SU-DHL-6 (cell line): ENCODE measurements around the gene CCDC137.
"Not testable (repeated sequence)": the region's sequence is repeated elsewhere in the genome, so short reads cannot be mapped to it uniquely, and the experiment has no call there.

Source experiments
- H2AFZ ChIP-seq: fragments of 200-600 bp; sonication (generic); 2 replicates; pipeline ENCODE4 v1.6.1; 2014; ENCODE audit warnings: low read depth, mild to moderate bottlenecking, moderate library complexity, mixed read lengths, antibody characterized with exemption, low read length; ENCODE audit not compliant: severe bottlenecking
- H3F3A ChIP-seq: fragments of 200-600 bp; shearing (Covaris generic); 2 replicates; pipeline ENCODE4 v1.6.0; 2016; ENCODE audit warnings: antibody characterized with exemption, mild to moderate bottlenecking; ENCODE audit not compliant: insufficient read depth
- H3K27ac ChIP-seq: fragments of 200-600 bp; sonication (generic); 2 replicates; pipeline ENCODE4 v1.5.1; 2016; ENCODE audit warnings: low read depth, mild to moderate bottlenecking, low read length, moderate library complexity, mixed read lengths
- H3K27me3 ChIP-seq: fragments of 200-600 bp; sonication (generic), shearing (Covaris generic); 2 replicates; pipeline ENCODE4 v1.6.0; 2014; ENCODE audit warnings: mild to moderate bottlenecking, low read length
- H3K36me3 ChIP-seq: fragments of 200-600 bp; sonication (generic); 2 replicates; pipeline ENCODE4 v1.6.1; 2014; ENCODE audit warnings: mild to moderate bottlenecking, low read length, mixed read lengths
- H3K4me2 ChIP-seq: fragments of 300-600, 200-600 bp; shearing (Covaris generic), sonication (generic); 2 replicates; pipeline ENCODE4 v1.6.0; 2014; ENCODE audit warnings: low read length, low read depth, mild to moderate bottlenecking; ENCODE audit not compliant: poor library complexity, severe bottlenecking
- H3K4me3 ChIP-seq: fragments of 200-600 bp; sonication (generic); 2 replicates; pipeline ENCODE4 v1.5.1; 2014; ENCODE audit warnings: antibody characterized with exemption, low read length, mild to moderate bottlenecking, mixed read lengths; ENCODE audit not compliant: insufficient read depth, poor library complexity, severe bottlenecking
- H3K79me2 ChIP-seq: fragments of 200-600 bp; sonication (generic); 2 replicates; pipeline ENCODE4 v1.6.1; 2014; ENCODE audit warnings: mild to moderate bottlenecking, low read length, moderate library complexity; ENCODE audit not compliant: insufficient read depth
- H3K9ac ChIP-seq: fragments of 200-600 bp; sonication (generic); 2 replicates; pipeline ENCODE4 v1.7.0; 2014; ENCODE audit warnings: mild to moderate bottlenecking, low read length
- H3K9me2 ChIP-seq: fragments of 200-600 bp; sonication (generic); replicated peaks from 2 replicates; pipeline ENCODE4 v1.6.1; 2014; ENCODE audit warnings: low read length; ENCODE audit not compliant: insufficient read depth
- H3K9me3 ChIP-seq: fragments of 200-600 bp; sonication (generic); 2 replicates; pipeline ENCODE4 v1.6.1; 2014; ENCODE audit warnings: low read length, mixed read lengths; ENCODE audit not compliant: insufficient read depth
- H4K20me1 ChIP-seq: fragments of 200-600 bp; sonication (generic); 2 replicates; pipeline ENCODE4 v1.6.1; 2014; ENCODE audit warnings: low read depth, mild to moderate bottlenecking, antibody characterized with exemption, low read length, moderate library complexity, mixed read lengths
- CTCF ChIP-seq: fragments of 200-600 bp; sonication (generic); IDR thresholded peaks from one replicate; pipeline ENCODE4 v1.5.1; 2017; ENCODE audit warnings: antibody characterized with exemption, mild to moderate bottlenecking, low read length, moderate library complexity; ENCODE audit not compliant: insufficient read depth, poor library complexity, severe bottlenecking
- EZH2phosphoT487 ChIP-seq: fragments of 200-600 bp; sonication (generic), shearing (Covaris generic); conservative IDR thresholded peaks from 2 replicates; pipeline ENCODE4 v1.6.1; 2018; ENCODE audit warnings: mild to moderate bottlenecking, antibody characterized with exemption, low read length, moderate library complexity, mixed read lengths

The CCDC137 gene

GRCh38 chr17:81673561-81674258 lies 7.2 kb downstream of the CCDC137 start:
- no peak overlapping the region for H2AFZ ChIP-seq
- no peaks in the 10 kb centered on the region; the same call in 1 of the 2 replicates for H3F3A ChIP-seq
- H3K9me3 ChIP-seq, result no peaks in the 10 kb centered on the region
- H3K27ac ChIP-seq, result no peak overlapping the region
- H3K9ac ChIP-seq, result no peak overlapping the region
- H3K9me2 ChIP-seq, result no peaks in the 10 kb centered on the region
- peaks cover 6% of the 10 kb centered on the region; the same call in 1 of the 2 replicates for H3K36me3 ChIP-seq
- H3K79me2 ChIP-seq, result peaks cover 2% of the 10 kb centered on the region; the same call in 1 of the 2 replicates
- H3K27me3 ChIP-seq, result no peaks in the 10 kb centered on the region
- TF ChIP-seq EZH2phosphoT487, result no peak
- H4K20me1 ChIP-seq, result no peaks in the 10 kb centered on the region
- no peak overlapping the region for H3K4me2 ChIP-seq
- no peak overlapping the region for H3K4me3 ChIP-seq

DNA sequence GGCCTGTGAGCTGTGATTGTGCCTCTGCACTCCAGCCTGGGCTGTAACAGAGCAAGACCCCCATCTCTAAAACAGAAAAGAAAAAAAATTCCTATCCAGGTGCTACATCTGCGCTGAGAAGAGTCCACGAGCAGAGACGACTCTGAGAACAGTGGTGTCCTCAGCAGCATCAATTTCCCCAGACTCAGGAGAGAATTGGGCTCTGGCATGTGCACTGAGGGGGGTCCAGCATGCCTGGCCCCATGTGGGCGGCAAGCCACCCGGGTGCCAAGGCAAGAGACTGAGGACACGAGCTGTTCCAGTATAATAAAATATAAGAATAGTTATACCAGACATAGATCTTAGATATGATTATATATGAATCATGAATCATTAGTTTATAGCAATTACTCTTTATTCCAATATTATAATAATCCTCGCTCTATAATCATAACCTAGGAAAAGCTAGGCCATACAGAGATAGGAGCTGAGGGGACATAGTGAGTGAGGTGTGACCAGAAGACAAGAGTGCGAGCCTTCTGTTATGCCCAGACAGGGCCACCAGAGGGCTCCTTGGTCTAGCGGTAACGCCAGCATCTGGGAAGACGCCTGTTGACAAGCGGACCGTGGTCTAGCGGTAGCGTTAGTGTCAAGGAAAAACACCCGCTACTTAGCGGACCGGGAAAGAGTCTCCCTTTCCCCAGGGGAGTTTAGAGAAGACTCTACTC lies 9.1 kb downstream of the CCDC137 start:
- H3K79me2 ChIP-seq, H3F3A ChIP-seq, H3K27me3 ChIP-seq, H2AFZ ChIP-seq, H3K9ac ChIP-seq, H3K4me3 ChIP-seq, H3K36me3 ChIP-seq, H3K9me3 ChIP-seq, H3K9me2 ChIP-seq, H3K27ac ChIP-seq, H3K4me2 ChIP-seq, H4K20me1 ChIP-seq: not testable (repeated sequence)
- peak; percentile 9 for TF ChIP-seq CTCF

- Histone ChIP-seq H3K27me3 (no peaks in the 10 kb centered on the region), H3K79me2 (peaks cover 5% of the 10 kb centered on the region; the same call in 1 of the 2 replicates), H4K20me1 (no peaks in the 10 kb centered on the region), H3K9me3 (no peaks in the 10 kb centered on the region), H3K9me2 (no peaks in the 10 kb centered on the region), H2AFZ (no peak overlapping the region), H3K27ac (no peak overlapping the region), H3K9ac (no peak overlapping the region), H3K36me3 (no peaks in the 10 kb centered on the region), H3K4me2 (no peak overlapping the region), H3F3A (no peaks in the 10 kb centered on the region; the same call in 1 of the 2 replicates), H3K4me3 (no peak overlapping the region)
- TF ChIP-seq EZH2phosphoT487 (no peak), CTCF (no peak)
These were observed 10.4 kb downstream of the CCDC137 start for GRCh38 chr17:81676906-81677305.

GRCh38 chr17:81680150-81680549 lies 13.6 kb downstream of the CCDC137 start:
- Histone ChIP-seq H3F3A (no peaks in the 10 kb centered on the region; the same call in 1 of the 2 replicates), H3K4me3 (no peak overlapping the region), H3K79me2 (peaks cover 34% of the 10 kb centered on the region), H3K36me3 (no peaks in the 10 kb centered on the region), H3K9ac (no peak overlapping the region), H3K9me2 (no peaks in the 10 kb centered on the region), H2AFZ (no peak overlapping the region), H4K20me1 (no peaks in the 10 kb centered on the region), H3K27ac (no peak overlapping the region), H3K27me3 (no peaks in the 10 kb centered on the region), H3K9me3 (no peaks in the 10 kb centered on the region), H3K4me2 (no peak overlapping the region)
- no peak for TF ChIP-seq CTCF
- TF ChIP-seq EZH2phosphoT487, result no peak
